CD8-positive, alpha-beta memory T cell (primary cell): Measurements from ENCODE around the gene FARP2. TPM values are rescaled to one million over a fixed set of nuclear protein-coding genes. Genes with fewer than 3 reads are reported as not detected.
"Not testable (repeated sequence)": the region's sequence is repeated elsewhere in the genome, so short reads cannot be mapped to it uniquely, and the experiment has no call there.

Experiments used
- CTCF ChIA-PET: fragments of 350-600 bp; sonication (Branson Sonifier 250); formaldehyde crosslinking; loops from one replicate; lab custom pipeline; 2021; ENCODE audit warnings: antibody characterized with exemption; lab: Charles Lee
- POLR2A ChIA-PET: fragments of 350-600 bp; sonication (Branson Sonifier 250); formaldehyde crosslinking; loops from one replicate; lab custom pipeline; 2021; ENCODE audit warnings: antibody characterized with exemption; lab: Charles Lee
- DNase-seq, 5 donors: peaks; one replicate each; pipeline versions ENCODE4 v3.0.0 to v3.0.0-alpha.2; 2020 to 2022; ENCODE audit warnings: mixed read lengths in 1 of 5
- H3K27ac ChIP-seq: one replicate; pipeline ENCODE4 v1.7.0; 2013; ENCODE audit warnings: low read depth, mild to moderate bottlenecking, low read length, moderate library complexity
- H3K27me3 ChIP-seq: 2 replicates; pipeline ENCODE4 v1.7.0; 2013; ENCODE audit warnings: low read length, mild to moderate bottlenecking; ENCODE audit not compliant: insufficient read depth, poor library complexity, severe bottlenecking
- H3K36me3 ChIP-seq: 2 replicates; pipeline ENCODE4 v1.7.0; 2013; ENCODE audit warnings: mild to moderate bottlenecking, low read length, moderate library complexity; ENCODE audit not compliant: insufficient read depth
- H3K4me1 ChIP-seq: 2 replicates; pipeline ENCODE4 v1.7.0; 2013; ENCODE audit warnings: mild to moderate bottlenecking, low read length, moderate library complexity; ENCODE audit not compliant: insufficient read depth
- H3K4me3 ChIP-seq: 2 replicates; pipeline ENCODE4 v1.7.0; 2013; ENCODE audit warnings: mild to moderate bottlenecking, low read length
- H3K9me3 ChIP-seq: 2 replicates; pipeline ENCODE4 v1.7.0; 2013; ENCODE audit warnings: mild to moderate bottlenecking, low read length
- H3K27ac Mint-ChIP-seq, 8 donors: one replicate each; pipeline ENCODE4 v1.8.0; 2020 to 2021; ENCODE audit warnings: mixed read lengths in 8 of 8, mild to moderate bottlenecking in 6 of 8, inconsistent platforms in 3 of 8, moderate library complexity in 3 of 8
- H3K27me3 Mint-ChIP-seq, 2 donors: one replicate each; pipeline ENCODE4 v1.8.0; 2020 to 2021; ENCODE audit warnings: mixed read lengths in 2 of 2, mild to moderate bottlenecking in 1 of 2, moderate library complexity in 1 of 2
- H3K36me3 Mint-ChIP-seq, 3 donors: one replicate each; pipeline ENCODE4 v1.8.0; 2020 to 2021; ENCODE audit warnings: mixed read lengths in 3 of 3, inconsistent platforms in 1 of 3, mild to moderate bottlenecking in 1 of 3
- H3K4me1 Mint-ChIP-seq, 3 donors: one replicate each; pipeline ENCODE4 v1.8.0; 2020 to 2021; ENCODE audit warnings: mixed read lengths in 3 of 3, inconsistent platforms in 1 of 3, mild to moderate bottlenecking in 1 of 3
- H3K4me3 Mint-ChIP-seq, 7 donors: one replicate each; pipeline ENCODE4 v1.8.0; 2020 to 2021; ENCODE audit warnings: mixed read lengths in 7 of 7, mild to moderate bottlenecking in 6 of 7, moderate library complexity in 4 of 7, inconsistent platforms in 2 of 7
- H3K9me3 Mint-ChIP-seq, 5 donors: one replicate each; pipeline ENCODE4 v1.8.0; 2020 to 2022; ENCODE audit warnings: mixed read lengths in 5 of 5, mild to moderate bottlenecking in 3 of 5, moderate library complexity in 2 of 5, inconsistent platforms in 1 of 5
- polyA plus RNA-seq: library from polyadenylated mRNA; unstranded; fragments of 300-500 nt; fragmentation: Illumina TruSeq; gene quantifications from one replicate; pipeline ENCODE4 v1.2.3, GENCODE V29; 2021
- total RNA-seq, 2 experiments: library from RNA; stranded (reverse); gene quantifications; one replicate each; pipeline ENCODE4 v1.2.3, GENCODE V29; 2021

FARP2 gene
- total and polyA plus RNA-seq, 3 experiments from 2014 or later, result 10.4 to 36.0 (median 32.8) TPM

GRCh38 chr2:241443486-241444223, 87.6 kb downstream of the FARP2 start:
- Histone ChIP-seq H3K9me3 (no peaks in the 10 kb centered on the region), H3K36me3 (no peaks in the 10 kb centered on the region), H3K27ac (no peak overlapping the region), H3K4me1 (peaks cover 21% of the 10 kb centered on the region), H3K4me3 (no peak overlapping the region), H3K27me3 (peaks cover 26% of the 10 kb centered on the region)
- Mint-ChIP-seq H3K27me3 (peaks cover 32 to 61% of the 10 kb centered on the region in 2 donors), H3K9me3 (peaks cover 0 to 2% (median 0%) of the 10 kb centered on the region in 5 donors), H3K4me3 (peak overlapping the region in 6 of 7 donors; percentile 5 to 55 (median 36)), H3K36me3 (peaks cover 3 to 16% (median 9%) of the 10 kb centered on the region in 3 donors), H3K4me1 (peaks cover 15 to 25% (median 18%) of the 10 kb centered on the region in 3 donors), H3K27ac (peak overlapping the region in 7 of 8 donors; percentile 10 to 79 (median 40))
- ChIA-PET CTCF (interaction anchor here (1.0 kb wide), 1 partner anchor 9 kb away, joined by 3 read pairs; no protein-coding TSS in a partner anchor), POLR2A (interaction anchor here (0.6 kb wide), 1 partner anchor 348 kb away, joined by 3 read pairs; no protein-coding TSS in a partner anchor)
- peak; percentile 69 to 96 (median 89) for DNase-seq

- CTCF ChIA-PET, result no interaction called here
- H3K27ac ChIP-seq, result no peak overlapping the region
- Mint-ChIP-seq H3K4me3 (no peak overlapping the region), H3K27me3 (peaks cover 32 to 63% of the 10 kb centered on the region in 2 donors), H3K9me3 (peaks cover 0 to 2% (median 0%) of the 10 kb centered on the region in 5 donors), H3K36me3 (peaks cover 3 to 13% (median 6%) of the 10 kb centered on the region in 3 donors), H3K27ac (no peak overlapping the region), H3K4me1 (peaks cover 15 to 25% (median 18%) of the 10 kb centered on the region in 3 donors)
- POLR2A ChIA-PET, result no interaction called here
- H3K9me3 ChIP-seq, result no peaks in the 10 kb centered on the region
- peaks cover 21% of the 10 kb centered on the region for H3K4me1 ChIP-seq
- H3K27me3 ChIP-seq, result peaks cover 22% of the 10 kb centered on the region
- no peaks in the 10 kb centered on the region for H3K36me3 ChIP-seq
- H3K4me3 ChIP-seq, result no peak overlapping the region
- DNase-seq, result no peak
Observed at GRCh38 chr2:241445426-241445825, 89.3 kb downstream of the FARP2 start.

GRCh38 chr2:241450092-241450491, 94.0 kb downstream of the FARP2 start:
- H3K4me3 ChIP-seq, CTCF ChIA-PET, H3K36me3 Mint-ChIP-seq, H3K27ac ChIP-seq, H3K9me3 Mint-ChIP-seq, H3K36me3 ChIP-seq, H3K4me1 Mint-ChIP-seq, H3K4me3 Mint-ChIP-seq, H3K4me1 ChIP-seq, DNase-seq, H3K27ac Mint-ChIP-seq, H3K9me3 ChIP-seq: not testable (repeated sequence)
- H3K27me3 Mint-ChIP-seq, result peaks cover 20 to 34% of the 10 kb centered on the region in 2 donors
- POLR2A ChIA-PET, result interaction anchor here (0.7 kb wide), 1 partner anchor 178 kb away, joined by 3 read pairs; no protein-coding TSS in a partner anchor
- H3K27me3 ChIP-seq, result peaks cover 19% of the 10 kb centered on the region

GRCh38 chr2:241451840-241452506, 95.9 kb downstream of the FARP2 start:
- no peaks in the 10 kb centered on the region for H3K4me1 Mint-ChIP-seq
- H3K27ac ChIP-seq, result no peak overlapping the region
- ChIA-PET CTCF (no interaction called here), POLR2A (no interaction called here)
- no peak overlapping the region for H3K27ac Mint-ChIP-seq
- H3K9me3 Mint-ChIP-seq, result no peaks in the 10 kb centered on the region
- H3K4me3 ChIP-seq, result no peak overlapping the region
- no peak for DNase-seq
- H3K9me3 ChIP-seq, result no peaks in the 10 kb centered on the region
- peaks cover 0 to 3% (median 0%) of the 10 kb centered on the region in 3 donors for H3K36me3 Mint-ChIP-seq
- peaks cover 14 to 22% of the 10 kb centered on the region in 2 donors for H3K27me3 Mint-ChIP-seq
- H3K27me3 ChIP-seq, result peaks cover 11% of the 10 kb centered on the region
- H3K4me1 ChIP-seq, result no peaks in the 10 kb centered on the region
- H3K4me3 Mint-ChIP-seq, result no peak overlapping the region
- no peaks in the 10 kb centered on the region for H3K36me3 ChIP-seq

GRCh38 chr2:241453919-241454318, 97.8 kb downstream of the FARP2 start:
- H3K36me3 ChIP-seq, H3K4me3 ChIP-seq, H3K27ac Mint-ChIP-seq, DNase-seq, H3K4me1 Mint-ChIP-seq, H3K27me3 Mint-ChIP-seq, H3K9me3 ChIP-seq, H3K4me1 ChIP-seq, H3K9me3 Mint-ChIP-seq, H3K4me3 Mint-ChIP-seq, CTCF ChIA-PET, H3K27me3 ChIP-seq, H3K36me3 Mint-ChIP-seq, POLR2A ChIA-PET, H3K27ac ChIP-seq: not testable (repeated sequence)

GRCh38 chr2:241454837-241455485, 98.9 kb downstream of the FARP2 start:
- no peaks in the 10 kb centered on the region for H3K36me3 ChIP-seq
- H3K4me1 ChIP-seq, result no peaks in the 10 kb centered on the region
- H3K4me3 ChIP-seq, result no peak overlapping the region
- ChIA-PET CTCF (no interaction called here), POLR2A (no interaction called here)
- Mint-ChIP-seq H3K9me3 (no peaks in the 10 kb centered on the region), H3K4me1 (no peaks in the 10 kb centered on the region), H3K4me3 (no peak overlapping the region), H3K27me3 (peaks cover 6 to 9% of the 10 kb centered on the region in 2 donors), H3K36me3 (no peaks in the 10 kb centered on the region), H3K27ac (no peak overlapping the region)
- no peaks in the 10 kb centered on the region for H3K9me3 ChIP-seq
- no peak for DNase-seq
- no peaks in the 10 kb centered on the region for H3K27me3 ChIP-seq
- H3K27ac ChIP-seq, result no peak overlapping the region

- DNase-seq, result no peak
- ChIA-PET POLR2A (no interaction called here), CTCF (no interaction called here)
- Mint-ChIP-seq H3K27me3 (peaks cover 6 to 9% of the 10 kb centered on the region in 2 donors), H3K4me1 (no peaks in the 10 kb centered on the region), H3K9me3 (no peaks in the 10 kb centered on the region), H3K36me3 (no peaks in the 10 kb centered on the region), H3K4me3 (no peak overlapping the region), H3K27ac (no peak overlapping the region)
- H3K9me3 ChIP-seq, result no peaks in the 10 kb centered on the region
- no peaks in the 10 kb centered on the region for H3K4me1 ChIP-seq
- no peaks in the 10 kb centered on the region for H3K36me3 ChIP-seq
- H3K4me3 ChIP-seq, result no peak overlapping the region
- no peaks in the 10 kb centered on the region for H3K27me3 ChIP-seq
- H3K27ac ChIP-seq, result no peak overlapping the region
Observed at GRCh38 chr2:241456546-241456945, 100.5 kb downstream of the FARP2 start.

GRCh38 chr2:241458687-241459086, 102.6 kb downstream of the FARP2 start:
- H3K9me3 Mint-ChIP-seq, result no peaks in the 10 kb centered on the region
- no peaks in the 10 kb centered on the region for H3K36me3 ChIP-seq
- no peaks in the 10 kb centered on the region for H3K9me3 ChIP-seq
- H3K27ac Mint-ChIP-seq, result no peak overlapping the region
- no peaks in the 10 kb centered on the region for H3K4me1 ChIP-seq
- no peaks in the 10 kb centered on the region for H3K4me1 Mint-ChIP-seq
- peaks cover 4 to 6% of the 10 kb centered on the region in 2 donors for H3K27me3 Mint-ChIP-seq
- ChIA-PET POLR2A (no interaction called here), CTCF (no interaction called here)
- H3K4me3 ChIP-seq, result no peak overlapping the region
- no peaks in the 10 kb centered on the region for H3K27me3 ChIP-seq
- H3K27ac ChIP-seq, result no peak overlapping the region
- H3K36me3 Mint-ChIP-seq, result no peaks in the 10 kb centered on the region
- DNase-seq, result no peak
- no peak overlapping the region for H3K4me3 Mint-ChIP-seq
